HUES64 (cell line): ENCODE measurements around the gene TMEM69.
"Not testable (repeated sequence)": the region's sequence is repeated elsewhere in the genome, so short reads cannot be mapped to it uniquely, and the experiment has no call there.

ENCODE experiments used
- H3K27ac ChIP-seq: 2 replicates; pipeline ENCODE4 v1.7.0; 2013; ENCODE audit warnings: low read depth, low read length, inconsistent platforms
- H3K27me3 ChIP-seq: 2 replicates; pipeline ENCODE4 v1.6.1; 2013; ENCODE audit warnings: mild to moderate bottlenecking, low read length; ENCODE audit not compliant: insufficient read depth
- H3K36me3 ChIP-seq: 2 replicates; pipeline ENCODE4 v1.6.1; 2013; ENCODE audit warnings: mild to moderate bottlenecking, low read length; ENCODE audit not compliant: insufficient read depth
- H3K4me1 ChIP-seq: 2 replicates; pipeline ENCODE4 v1.6.1; 2013; ENCODE audit warnings: mild to moderate bottlenecking, low read length, moderate library complexity; ENCODE audit not compliant: insufficient read depth
- H3K4me3 ChIP-seq: 2 replicates; pipeline ENCODE4 v1.5.1; 2013; ENCODE audit warnings: mild to moderate bottlenecking, low read length, moderate library complexity
- H3K9ac ChIP-seq: 2 replicates; pipeline ENCODE4 v1.6.1; 2013; ENCODE audit warnings: mild to moderate bottlenecking, low read depth, low read length
- H3K9me3 ChIP-seq: 2 replicates; pipeline ENCODE4 v1.6.1; 2013; ENCODE audit warnings: low read depth, low read length; ENCODE audit not compliant: insufficient read depth
- WGBS: fragments of 150-250, 120-280 bp; methylation state at CpG from one replicate; pipeline ENCODE4 v1.1.7; 2013; ENCODE audit warnings: missing lambda C conversion rate; 5-methylcytosine and 5-hydroxymethylcytosine counted together

TMEM69 gene

GRCh38 chr1:45679123-45679522 lies 8.9 kb upstream of the TMEM69 start:
- H3K27ac ChIP-seq = no peak overlapping the region

DNA sequence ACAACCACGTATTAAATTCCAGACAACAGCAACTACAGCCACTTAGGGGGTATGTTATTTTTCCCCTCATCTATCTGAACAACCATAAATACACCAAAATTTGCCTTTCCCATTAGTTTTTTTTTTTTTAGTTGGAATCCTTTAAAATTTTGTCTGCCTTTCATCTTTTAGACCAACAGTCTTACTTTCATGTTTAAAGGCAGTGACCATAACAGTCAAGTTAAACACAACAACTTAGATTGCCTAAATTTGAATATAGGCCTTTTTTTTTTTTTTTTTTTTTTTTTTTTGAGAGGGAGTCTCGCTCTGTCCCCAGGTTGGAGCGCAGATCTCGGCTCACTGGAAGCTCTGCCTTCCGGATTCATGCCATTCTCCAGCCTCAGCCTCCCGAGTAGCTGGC lies 5.0 kb upstream of the TMEM69 start:
- Histone ChIP-seq H3K4me3 (no peak overlapping the region), H3K27ac (no peak overlapping the region), H3K27me3 (no peaks in the 10 kb centered on the region), H3K9me3 (no peaks in the 10 kb centered on the region), H3K36me3 (no peaks in the 10 kb centered on the region), H3K4me1 (peaks cover 54% of the 10 kb centered on the region), H3K9ac (no peak overlapping the region)
- 87% methylated on average over 6 of the region's 6 CpGs for WGBS

More at GRCh38 chr1:45679123-45679522, 8.9 kb upstream of the TMEM69 start:
- Histone ChIP-seq H3K36me3 (peaks cover 4% of the 10 kb centered on the region), H3K9me3 (no peaks in the 10 kb centered on the region), H3K9ac (no peak overlapping the region), H3K4me3 (no peak overlapping the region), H3K27me3 (no peaks in the 10 kb centered on the region), H3K4me1 (peaks cover 55% of the 10 kb centered on the region)
- WGBS = 60% methylated on average over 3 of the region's 3 CpGs

GRCh38 chr1:45684402-45684801 lies 3.6 kb upstream of the TMEM69 start:
- 79% methylated on average over 2 of the region's 2 CpGs for WGBS
- peaks cover 40% of the 10 kb centered on the region for H3K4me1 ChIP-seq
- no peaks in the 10 kb centered on the region for H3K9me3 ChIP-seq
- peak overlapping the region; percentile 79 for H3K4me3 ChIP-seq
- no peaks in the 10 kb centered on the region for H3K27me3 ChIP-seq
- H3K27ac ChIP-seq = no peak overlapping the region
- no peak overlapping the region; the same call in 1 of the 2 replicates for H3K9ac ChIP-seq
- H3K36me3 ChIP-seq = no peaks in the 10 kb centered on the region

GRCh38 chr1:45685308-45686014 lies 2.5 kb upstream of the TMEM69 start:
- Histone ChIP-seq H3K9me3 (no peaks in the 10 kb centered on the region), H3K9ac (peak overlapping the region; percentile 96), H3K36me3 (peaks cover under 1% of the 10 kb centered on the region; the same call in 1 of the 2 replicates), H3K27ac (peak overlapping the region; percentile 95; the same call in 1 of the 2 replicates), H3K4me1 (peaks cover 31% of the 10 kb centered on the region), H3K27me3 (no peaks in the 10 kb centered on the region), H3K4me3 (peak overlapping the region; percentile 79)
- 1% methylated on average over 10 of the region's 13 CpGs for WGBS

- H3K9ac ChIP-seq = peak overlapping the region; percentile 96
- H3K36me3 ChIP-seq = peaks cover 6% of the 10 kb centered on the region
- H3K4me1 ChIP-seq = peaks cover 26% of the 10 kb centered on the region
- peak overlapping the region; percentile 95 for H3K27ac ChIP-seq
- peak overlapping the region; percentile 79 for H3K4me3 ChIP-seq
- H3K9me3 ChIP-seq = no peaks in the 10 kb centered on the region
- under 1% methylated on average over 27 of the region's 27 CpGs for WGBS
- no peaks in the 10 kb centered on the region for H3K27me3 ChIP-seq
These were observed 2.0 kb upstream of the TMEM69 start for GRCh38 chr1:45686015-45686287.

DNA sequence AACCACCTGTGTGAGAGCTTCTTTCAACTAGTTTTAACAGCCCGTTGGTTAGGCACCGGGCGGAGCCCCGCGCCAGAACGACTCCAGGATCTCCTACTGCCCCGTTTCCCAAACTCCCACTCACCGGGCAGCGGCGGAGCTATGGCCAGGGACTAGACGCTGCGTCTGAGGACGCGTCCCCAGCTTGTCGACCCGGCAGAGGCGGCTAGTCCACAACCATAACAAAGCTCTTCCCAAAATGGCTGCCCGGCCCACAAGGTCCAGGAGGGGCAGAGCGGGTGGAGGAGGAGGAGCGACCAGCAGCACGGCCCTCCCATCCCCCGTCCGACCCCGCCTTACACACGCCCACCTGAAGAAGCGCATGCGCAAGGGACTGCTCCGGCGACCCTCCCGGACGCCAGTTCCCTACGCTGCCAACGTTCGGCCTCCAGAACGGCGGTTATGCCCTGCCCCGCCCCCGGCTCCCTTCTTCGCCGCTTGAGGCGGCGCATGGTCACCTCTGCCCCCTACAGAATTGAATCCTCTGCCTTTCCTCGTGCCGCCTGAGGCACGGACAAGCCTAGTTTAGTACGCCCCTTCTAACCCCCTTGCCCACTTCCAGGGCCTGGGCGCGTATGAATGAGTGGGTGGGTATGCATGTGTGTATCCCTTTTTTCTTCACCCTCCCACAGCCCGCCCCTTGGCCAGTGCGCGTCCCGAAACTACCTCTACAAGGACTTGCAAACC lies 1.5 kb upstream of the TMEM69 start, which contains the start of gene GPBP1L1:
TSS of gene GPBP1L1 (minus strand) at position 246 of the 726 bp plus-strand sequence. CDS start 27,446 bp downstream, outside the sequence.
- peak within 1 kb of the TSS; percentile 96 for H3K9ac ChIP-seq
- H3K4me1 ChIP-seq = peaks cover 21% of the 10 kb centered on the region
- WGBS = under 1% methylated on average over 49 of the region's 52 CpGs
- peak within 1 kb of the TSS; percentile 95 for H3K27ac ChIP-seq
- no peaks in the 10 kb centered on the region for H3K27me3 ChIP-seq
- H3K9me3 ChIP-seq = no peaks in the 10 kb centered on the region
- H3K4me3 ChIP-seq = peak within 1 kb of the TSS; percentile 79
- peaks cover 9% of the 10 kb centered on the region for H3K36me3 ChIP-seq

DNA sequence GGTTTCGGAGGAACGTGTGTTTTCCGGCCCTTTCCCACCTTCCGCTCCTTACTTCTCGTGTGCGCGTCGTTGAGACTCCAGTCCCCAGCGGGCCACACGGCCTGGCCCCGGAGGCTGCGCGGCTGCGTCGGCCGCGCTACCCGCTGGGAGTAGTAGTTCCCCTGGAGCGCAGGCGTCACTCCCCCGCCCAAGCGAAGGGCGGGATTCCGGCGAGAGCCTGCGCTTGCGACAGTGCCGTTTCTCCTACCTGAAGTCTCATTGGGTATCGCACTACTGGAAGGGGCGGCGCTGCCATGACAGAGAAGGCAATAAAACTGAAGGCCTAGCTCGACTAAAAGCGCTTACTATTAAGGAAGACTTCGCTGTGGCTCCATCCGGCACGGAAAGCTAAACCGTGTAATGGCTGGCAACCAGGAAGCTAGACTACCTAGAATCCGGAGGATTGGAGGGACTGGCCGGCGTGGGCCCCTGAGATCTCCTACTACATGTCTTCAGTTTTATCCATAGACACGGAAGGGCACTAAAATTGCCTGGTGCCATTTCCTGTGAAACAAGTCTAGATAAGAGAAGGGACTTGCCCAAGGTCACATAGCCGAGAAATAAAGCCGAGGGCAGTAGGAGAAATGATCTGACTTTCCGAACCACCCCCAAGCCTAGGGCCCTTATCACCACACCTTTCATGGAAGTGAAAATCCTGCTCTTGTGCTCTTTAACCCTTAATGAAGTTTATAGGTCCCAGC lies 797 bp upstream of the TMEM69 start:
- Histone ChIP-seq H3K4me3 (peak overlapping the region; percentile 79), H3K27ac (peak overlapping the region; percentile 95)
- WGBS = 3% methylated on average over 44 of the region's 44 CpGs

DNA sequence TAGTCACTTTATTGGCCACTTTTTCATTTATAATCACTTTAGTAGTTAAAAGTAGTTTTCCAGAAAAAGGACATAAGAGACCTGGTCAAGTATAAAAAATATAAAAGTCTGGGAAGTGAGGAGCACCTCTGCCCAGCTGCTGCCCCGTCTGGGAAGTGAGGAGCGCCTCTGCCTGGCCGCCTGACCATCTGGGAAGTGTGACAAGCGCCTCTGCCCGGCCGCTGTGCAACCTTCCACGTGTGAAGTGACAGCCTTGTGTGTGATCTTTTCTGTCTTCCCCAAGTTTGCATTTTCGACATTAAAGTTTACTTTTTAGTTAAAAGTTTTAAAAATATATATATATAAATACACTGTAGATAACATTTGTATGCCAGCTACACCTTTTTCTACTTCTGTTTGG lies 5.8 kb downstream of the TMEM69 start:
- H3K27ac ChIP-seq, H3K4me1 ChIP-seq, H3K9ac ChIP-seq, H3K9me3 ChIP-seq, H3K4me3 ChIP-seq, H3K27me3 ChIP-seq: not testable (repeated sequence)
- 94% methylated on average over 7 of the region's 8 CpGs for WGBS
- peaks cover 47% of the 10 kb centered on the region for H3K36me3 ChIP-seq

More for the DNA sequence above, 797 bp upstream of the TMEM69 start:
- peaks cover 14% of the 10 kb centered on the region; the same call in 1 of the 2 replicates for H3K4me1 ChIP-seq
- H3K36me3 ChIP-seq = peaks cover 11% of the 10 kb centered on the region
- no peaks in the 10 kb centered on the region for H3K27me3 ChIP-seq
- H3K9me3 ChIP-seq = no peaks in the 10 kb centered on the region
- H3K9ac ChIP-seq = peak overlapping the region; percentile 96

GRCh38 chr1:45694823-45695222 lies 6.8 kb downstream of the TMEM69 start:
- 98% methylated on average over 7 of the region's 7 CpGs for WGBS
- Histone ChIP-seq H3K27me3 (no peaks in the 10 kb centered on the region), H3K4me3 (no peak overlapping the region), H3K27ac (no peak overlapping the region), H3K36me3 (peaks cover 47% of the 10 kb centered on the region), H3K4me1 (no peaks in the 10 kb centered on the region), H3K9me3 (no peaks in the 10 kb centered on the region), H3K9ac (no peak overlapping the region)

DNA sequence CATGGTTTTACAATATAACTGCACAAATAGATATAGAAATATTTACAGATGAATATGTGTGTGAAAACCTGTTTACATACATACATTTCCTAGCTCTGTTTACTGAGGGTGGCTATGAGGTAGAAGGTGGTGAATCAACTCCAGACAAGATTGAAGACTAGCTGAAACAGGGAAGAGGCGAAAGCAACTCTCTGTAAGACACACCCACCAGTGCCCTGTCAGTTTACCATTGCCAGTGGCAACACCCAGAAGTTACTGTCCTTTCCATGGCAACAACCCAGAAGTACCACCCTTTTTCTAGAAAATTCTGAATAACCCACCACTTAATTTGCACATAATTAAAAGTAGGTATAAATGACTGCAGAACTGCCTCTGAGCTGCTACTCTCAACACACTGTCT lies 16.7 kb downstream of the TMEM69 start:
- 88% methylated on average over 1 of the region's 1 CpG for WGBS
- no peak overlapping the region for H3K4me3 ChIP-seq

DNA sequence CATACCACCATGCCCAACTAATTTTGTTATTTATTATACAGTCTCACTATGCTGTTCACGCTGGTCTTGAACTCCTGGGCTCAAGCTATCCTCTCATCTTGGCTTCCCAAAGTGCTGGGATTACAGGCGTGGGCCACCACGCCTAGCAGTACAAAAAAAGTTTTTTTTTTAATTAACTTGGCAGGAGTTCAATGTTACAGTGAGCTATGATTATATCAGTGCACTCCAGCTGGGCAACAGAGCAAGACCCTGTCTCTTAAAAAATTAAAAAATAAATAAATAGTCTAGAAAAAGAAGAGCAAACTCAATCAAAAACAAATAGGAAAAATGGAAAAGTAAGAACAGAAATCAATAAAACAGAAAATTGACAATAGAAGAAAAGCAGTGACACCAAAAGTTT lies 25.7 kb downstream of the TMEM69 start:
- Histone ChIP-seq H3K4me1 (no peaks in the 10 kb centered on the region), H3K9me3 (no peaks in the 10 kb centered on the region), H3K4me3 (no peak overlapping the region), H3K27me3 (no peaks in the 10 kb centered on the region), H3K27ac (no peak overlapping the region), H3K36me3 (no peaks in the 10 kb centered on the region), H3K9ac (no peak overlapping the region)
- 97% methylated on average over 3 of the region's 3 CpGs for WGBS

More for the DNA sequence above, 16.7 kb downstream of the TMEM69 start:
- H3K4me1 ChIP-seq = no peaks in the 10 kb centered on the region
- no peak overlapping the region for H3K27ac ChIP-seq
- H3K27me3 ChIP-seq = no peaks in the 10 kb centered on the region
- no peak overlapping the region for H3K9ac ChIP-seq
- H3K9me3 ChIP-seq = no peaks in the 10 kb centered on the region
- no peaks in the 10 kb centered on the region for H3K36me3 ChIP-seq
